K562 (cell line): ENCODE data around the gene MUC5AC. TPM values are rescaled to one million over a fixed set of nuclear protein-coding genes. Genes with fewer than 3 reads are reported as not detected.

ENCODE experiments used
- ARID2 ChIP-seq: fragments of 450-650 bp; IDR thresholded peaks from 2 replicates; pipeline ENCODE4 v1.6.1; 2017; ENCODE audit warnings: antibody characterized with exemption, mild to moderate bottlenecking
- BHLHE40 ChIP-seq: IDR thresholded peaks from 2 replicates; pipeline ENCODE4 v1.6.1; 2011; ENCODE audit warnings: low read length, improper control_type of control experiment
- BRF2 ChIP-seq: IDR thresholded peaks from 3 replicates; pipeline ENCODE4 v1.6.1; 2011; ENCODE audit warnings: borderline replicate concordance, mild to moderate bottlenecking; ENCODE audit not compliant: insufficient read length, insufficient read depth
- CREB1 ChIP-seq, 2 experiments: sonication (generic) in 1 of 2; formaldehyde crosslinking in 1 of 2; IDR thresholded peaks; 2 replicates each; pipeline versions ENCODE4 v1.6.1 to v1.8.0; 2012 to 2022; ENCODE audit warnings: inconsistent platforms in 1 of 2, mild to moderate bottlenecking in 1 of 2, missing genetic modification reagents in 1 of 2, moderate library complexity in 1 of 2
- CTCF ChIP-seq, 3 experiments: IDR thresholded peaks in 2 of 3; conservative IDR thresholded peaks in 1 of 3; 2 replicates each; pipeline ENCODE4 v1.5.1; 2011 to 2012; ENCODE audit warnings: low read length in 3 of 3, mild to moderate bottlenecking in 3 of 3, control low read depth in 2 of 3, improper control_type of control experiment in 1 of 3, inconsistent platforms in 1 of 3, low read depth in 1 of 3, mixed read lengths in 1 of 3, moderate library complexity in 1 of 3; ENCODE audit not compliant: insufficient read depth in 2 of 3
- E4F1 ChIP-seq: fragments of 250-450 bp; sonication (Bioruptor Pico); IDR thresholded peaks from 2 replicates; pipeline ENCODE4 v1.5.0; 2021; ENCODE audit warnings: mild to moderate bottlenecking, borderline replicate concordance
- GABPB2 ChIP-seq: fragments of 250-450 bp; sonication (Bioruptor Pico); conservative IDR thresholded peaks from 2 replicates; pipeline ENCODE4 v1.5.1; 2021; ENCODE audit warnings: mild to moderate bottlenecking
- HMBOX1 ChIP-seq: sonication (generic); IDR thresholded peaks from 2 replicates; pipeline ENCODE4 v1.6.1; 2016
- RAD21 ChIP-seq, 2 experiments: fragments of 250-450 bp in 1 of 2; fragments of 450-650 bp in 1 of 2; sonication (Bioruptor Pico) in 1 of 2; formaldehyde crosslinking in 1 of 2; IDR thresholded peaks in 1 of 2; conservative IDR thresholded peaks in 1 of 2; 2 replicates each; pipeline versions ENCODE4 v1.4.0 to v1.8.0; 2020 to 2022; ENCODE audit warnings: mild to moderate bottlenecking in 2 of 2, moderate library complexity in 1 of 2
- RBFOX2 ChIP-seq: fragments of 200-400 bp; formaldehyde crosslinking; IDR thresholded peaks from 2 replicates; pipeline ENCODE4 v1.6.1; 2017; ENCODE audit warnings: low read depth, mild to moderate bottlenecking, low read length, moderate library complexity
- SLC30A9 ChIP-seq: fragments of 250-450 bp; sonication (Bioruptor Pico); IDR thresholded peaks from 2 replicates; pipeline ENCODE4 v1.8.0; 2022; ENCODE audit warnings: mild to moderate bottlenecking, moderate library complexity
- SRSF3 ChIP-seq: fragments of 200-400 bp; formaldehyde crosslinking; IDR thresholded peaks from 2 replicates; pipeline ENCODE4 v1.6.1; 2016; ENCODE audit warnings: mild to moderate bottlenecking, low read length, moderate library complexity; ENCODE audit not compliant: insufficient read depth
- STAG1 ChIP-seq: sonication (generic); formaldehyde crosslinking; IDR thresholded peaks from 2 replicates; pipeline ENCODE4 v1.5.0; 2020; ENCODE audit warnings: missing genetic modification reagents, borderline replicate concordance
- TFAP4 ChIP-seq: sonication (generic); formaldehyde crosslinking; IDR thresholded peaks from 2 replicates; pipeline ENCODE4 v1.8.0; 2022; ENCODE audit warnings: missing genetic modification reagents, mild to moderate bottlenecking, moderate library complexity, borderline replicate concordance
- ZNF24 ChIP-seq: fragments of 450-650 bp; IDR thresholded peaks from 2 replicates; pipeline ENCODE4 v1.6.1; 2016
- polyA plus RNA-seq, 8 experiments: library from polyadenylated mRNA; depleted of rRNA in 4 of 8; stranded (reverse) in 5 of 8; unstranded in 3 of 8; fragments of >200 nt; fragmentation: Nextera tagmentation in 2 of 8; fragmentation: Illumina TruSeq in 1 of 8; extraction: Ambion mirVana in 2 of 8; extraction: Trizol in 1 of 8; gene quantifications; 2 replicates each; pipeline versions ENCODE4 v1.2.1 to v1.2.3, GENCODE V29; 2011 to 2014; ENCODE audit warnings: inconsistent platforms in 1 of 8, missing spikeins in 1 of 8
- total RNA-seq, 7 experiments: library from RNA; depleted of rRNA in 6 of 7; stranded (reverse); fragments of >200 nt in 6 of 7; fragmentation: Illumina TruSeq in 2 of 7; extraction: Trizol in 2 of 7; gene quantifications; 2 replicates each; pipeline versions ENCODE4 v1.2.1 to v1.2.3, GENCODE V29; 2011 to 2021; ENCODE audit warnings: low replicate concordance in 1 of 7

The MUC5AC gene
- total and polyA plus RNA-seq, 9 of the 15 experiments (the other 6 are each of a cell fraction or from before 2014, with no cell fraction given): not detected

GRCh38 chr11:1202776-1203504 lies 45.2 kb downstream of the MUC5AC start (continued):
- TF ChIP-seq TFAP4 (CRISPR knock-in tag) (peak; percentile 60; the same call in 1 of the 2 replicates), CREB1 (IDR thresholded peaks at IDR 0.05) (no peak), CREB1 (CRISPR knock-in tag; IDR thresholded peaks at IDR 0.05) (no peak), SRSF3 (no peak), CTCF (IDR thresholded peaks at IDR 0.05 in 2 of 3, conservative IDR thresholded peaks at IDR 0.05 in 1 of 3; ENCODE audit: insufficient read depth in 2 of 3, low read depth in 1 of 3, low read length in 3 of 3) (peak; percentile 81 to 89 (median 85)), STAG1 (CRISPR knock-in tag) (peak; percentile 74), HMBOX1 (no peak), BHLHE40 (peak; percentile 28; the same call in 1 of the 2 replicates), ARID2 (0 out of 2 replicates have a peak, but pooled peaks have one; percentile 29), E4F1 (no peak), GABPB2 (CRISPR knock-in tag) (no peak), RAD21 (CRISPR knock-in tag; conservative IDR thresholded peaks at IDR 0.05 in 1 of 2, IDR thresholded peaks at IDR 0.05 in 1 of 2) (peak; percentile 61 to 86), RBFOX2 (no peak), SLC30A9 (CRISPR knock-in tag) (no peak), ZNF24 (peak; percentile 73; the same call in 1 of the 2 replicates), BRF2 (no peak)
